ENCODE data around the gene XPNPEP1. TPM values are rescaled to one million over a fixed set of nuclear protein-coding genes. Genes with fewer than 3 reads are reported as not detected.

Gene XPNPEP1
- total RNA-seq, 4 donors from 2014 or later = 41.0 to 188 (median 92.0) TPM

DNA sequence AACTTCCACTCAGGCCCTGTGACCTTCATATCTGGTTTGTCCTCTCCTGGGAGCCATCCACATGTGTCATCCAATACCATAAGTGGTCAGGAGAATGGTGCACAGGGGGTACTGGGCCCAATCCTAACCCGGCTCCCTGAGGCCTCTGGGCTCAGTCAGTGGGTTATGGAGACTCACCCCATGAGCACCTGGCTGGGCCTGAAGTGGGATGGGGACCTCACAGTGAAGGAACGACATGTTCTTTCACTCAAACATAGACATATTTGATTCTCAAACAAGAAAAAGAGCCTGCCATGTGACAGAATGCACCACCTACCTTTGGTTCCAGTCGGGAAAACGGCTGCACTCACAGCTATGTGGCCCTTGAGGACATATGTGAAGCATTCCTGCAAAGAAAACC is 51.8 kb downstream of the XPNPEP1 start:
- no peaks in the 10 kb centered on the region for H3K36me3 ChIP-seq
- no peak for DNase-seq
- H3K9me3 ChIP-seq = no peaks in the 10 kb centered on the region
- no peak overlapping the region for H3K27ac ChIP-seq
- no peaks in the 10 kb centered on the region for H3K27me3 ChIP-seq
- no peak for TF ChIP-seq POLR2A (IDR thresholded peaks at IDR 0.05)
- TF ChIP-seq, protein P1, sequence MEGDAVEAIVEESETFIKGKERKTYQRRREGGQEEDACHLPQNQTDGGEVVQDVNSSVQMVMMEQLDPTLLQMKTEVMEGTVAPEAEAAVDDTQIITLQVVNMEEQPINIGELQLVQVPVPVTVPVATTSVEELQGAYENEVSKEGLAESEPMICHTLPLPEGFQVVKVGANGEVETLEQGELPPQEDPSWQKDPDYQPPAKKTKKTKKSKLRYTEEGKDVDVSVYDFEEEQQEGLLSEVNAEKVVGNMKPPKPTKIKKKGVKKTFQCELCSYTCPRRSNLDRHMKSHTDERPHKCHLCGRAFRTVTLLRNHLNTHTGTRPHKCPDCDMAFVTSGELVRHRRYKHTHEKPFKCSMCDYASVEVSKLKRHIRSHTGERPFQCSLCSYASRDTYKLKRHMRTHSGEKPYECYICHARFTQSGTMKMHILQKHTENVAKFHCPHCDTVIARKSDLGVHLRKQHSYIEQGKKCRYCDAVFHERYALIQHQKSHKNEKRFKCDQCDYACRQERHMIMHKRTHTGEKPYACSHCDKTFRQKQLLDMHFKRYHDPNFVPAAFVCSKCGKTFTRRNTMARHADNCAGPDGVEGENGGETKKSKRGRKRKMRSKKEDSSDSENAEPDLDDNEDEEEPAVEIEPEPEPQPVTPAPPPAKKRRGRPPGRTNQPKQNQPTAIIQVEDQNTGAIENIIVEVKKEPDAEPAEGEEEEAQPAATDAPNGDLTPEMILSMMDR (IDR thresholded peaks at IDR 0.05) = no peak
- H3K4me1 ChIP-seq = no peaks in the 10 kb centered on the region
- intact Hi-C loops (cut with DNase I; ENCODE audit: low total_unique reads) = no loop called here
- H3K4me3 ChIP-seq = no peak overlapping the region

DNA sequence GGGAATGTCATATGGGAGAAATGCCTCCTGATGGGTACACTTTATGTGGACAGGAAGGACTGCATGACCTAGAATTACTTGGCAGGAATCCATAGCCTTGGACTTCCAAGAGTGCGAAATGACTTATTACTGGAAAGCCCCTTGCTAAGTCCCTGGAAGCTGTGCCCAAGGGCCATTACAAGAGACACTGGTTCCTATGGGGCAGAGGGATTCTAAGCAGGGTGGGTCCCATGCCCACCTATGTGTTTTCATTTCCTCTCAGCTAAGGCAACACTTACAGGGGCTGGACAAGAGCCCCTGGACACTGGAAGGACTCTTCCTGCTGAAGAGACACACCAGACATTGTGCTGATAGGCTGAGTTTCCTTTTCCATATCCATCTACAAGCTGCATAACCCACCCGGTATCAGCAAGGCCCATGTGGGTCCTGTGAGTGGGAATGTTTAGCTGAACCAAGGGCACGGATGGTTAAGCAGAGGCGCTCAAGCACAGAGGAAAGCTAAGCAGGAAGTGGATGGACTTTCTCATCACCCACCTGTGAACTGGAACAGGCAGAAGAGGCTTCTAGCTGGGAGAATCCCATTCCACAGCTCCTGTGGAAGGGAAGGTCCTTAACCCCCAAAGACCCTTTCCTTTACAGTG is 56.2 kb downstream of the XPNPEP1 start:
- H3K27me3 ChIP-seq = no peaks in the 10 kb centered on the region
- intact Hi-C loops (cut with DNase I; ENCODE audit: low total_unique reads) = no loop called here
- H3K4me3 ChIP-seq = no peak overlapping the region
- DNase-seq = no peak
- H3K27ac ChIP-seq = no peak overlapping the region
- no peaks in the 10 kb centered on the region for H3K36me3 ChIP-seq
- peaks cover 0 to 6% of the 10 kb centered on the region in 2 donors for H3K9me3 ChIP-seq
- TF ChIP-seq, protein P1 (IDR thresholded peaks at IDR 0.05) = no peak
- TF ChIP-seq POLR2A (IDR thresholded peaks at IDR 0.05) = no peak
- no peaks in the 10 kb centered on the region for H3K4me1 ChIP-seq

DNA sequence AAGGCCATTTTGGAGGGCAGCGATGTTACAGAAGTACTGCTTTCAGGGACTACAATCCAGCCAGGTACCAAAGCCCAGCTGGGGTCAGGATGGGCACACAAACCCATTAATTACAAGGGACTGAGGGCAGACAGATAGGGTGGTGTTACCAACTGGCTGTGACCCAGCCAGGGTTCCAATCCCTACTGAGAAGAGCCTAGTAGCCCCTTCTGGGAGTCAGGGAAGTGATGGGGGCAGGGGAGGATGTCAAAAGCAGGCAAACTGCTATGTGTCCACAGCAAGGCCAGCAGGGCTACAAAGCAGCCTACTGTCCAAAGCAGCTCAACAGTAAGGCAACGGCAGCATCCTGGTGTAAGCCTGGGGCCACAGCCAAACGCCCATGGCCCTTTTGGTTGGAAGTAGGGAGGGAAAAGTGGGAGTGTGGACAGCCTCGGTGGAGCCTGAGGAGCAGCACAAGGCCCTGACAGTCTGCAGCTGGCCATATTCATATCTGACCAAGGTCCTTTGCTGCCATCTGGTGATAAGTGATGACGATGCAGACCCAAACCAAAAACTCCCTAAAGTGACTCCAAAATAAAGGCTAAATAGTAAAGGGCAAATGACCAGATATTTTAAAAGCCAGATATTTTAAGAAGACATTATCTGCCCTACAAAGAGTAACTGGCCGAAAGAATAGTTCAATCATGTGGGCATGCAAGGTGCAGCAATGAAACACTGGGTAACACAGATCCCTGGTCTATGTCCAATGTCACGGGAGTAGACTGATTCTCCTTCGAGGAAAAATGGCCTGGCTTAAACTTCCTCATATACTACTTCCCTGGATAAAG is 56.9 kb downstream of the XPNPEP1 start:
- Histone ChIP-seq H3K36me3 (no peaks in the 10 kb centered on the region), H3K27me3 (no peaks in the 10 kb centered on the region), H3K9me3 (peaks cover 0 to 6% of the 10 kb centered on the region in 2 donors), H3K27ac (no peak overlapping the region), H3K4me1 (no peaks in the 10 kb centered on the region), H3K4me3 (no peak overlapping the region)
- no peak for DNase-seq
- intact Hi-C loops (cut with DNase I; ENCODE audit: low total_unique reads) = no loop called here
- TF ChIP-seq, protein P1 (IDR thresholded peaks at IDR 0.05) = peak in 2 of 4 experiments; percentile 11 to 32
- TF ChIP-seq POLR2A (IDR thresholded peaks at IDR 0.05) = no peak

DNA sequence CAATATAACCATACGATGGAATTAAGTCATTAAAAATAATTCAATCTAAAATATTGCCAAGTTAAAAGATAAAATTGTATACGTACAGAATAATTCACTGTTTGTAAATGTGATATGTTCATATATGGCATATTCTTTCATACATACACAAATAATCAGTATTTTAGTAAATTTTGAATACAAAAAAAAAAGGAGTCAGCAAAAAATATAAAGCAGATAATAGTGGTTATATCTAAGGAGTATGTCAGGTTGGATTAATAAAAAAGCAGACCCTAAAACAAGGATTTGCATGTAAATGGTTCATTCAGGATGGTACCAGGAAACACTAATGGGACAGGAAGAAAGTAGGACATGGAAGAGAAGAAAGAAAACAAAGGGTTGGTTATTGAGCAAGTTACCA is 59.5 kb downstream of the XPNPEP1 start:
- no peak for TF ChIP-seq POLR2A (IDR thresholded peaks at IDR 0.05)
- TF ChIP-seq, protein P1 (IDR thresholded peaks at IDR 0.05) = no peak
- intact Hi-C loops (cut with DNase I; ENCODE audit: low total_unique reads) = no loop called here
- H3K4me1 ChIP-seq = no peaks in the 10 kb centered on the region
- H3K27ac ChIP-seq = no peak overlapping the region
- H3K36me3 ChIP-seq = no peaks in the 10 kb centered on the region
- H3K9me3 ChIP-seq = peaks cover 0 to 6% of the 10 kb centered on the region in 2 donors
- no peak overlapping the region for H3K4me3 ChIP-seq
- DNase-seq = no peak
- H3K27me3 ChIP-seq = no peaks in the 10 kb centered on the region

DNA sequence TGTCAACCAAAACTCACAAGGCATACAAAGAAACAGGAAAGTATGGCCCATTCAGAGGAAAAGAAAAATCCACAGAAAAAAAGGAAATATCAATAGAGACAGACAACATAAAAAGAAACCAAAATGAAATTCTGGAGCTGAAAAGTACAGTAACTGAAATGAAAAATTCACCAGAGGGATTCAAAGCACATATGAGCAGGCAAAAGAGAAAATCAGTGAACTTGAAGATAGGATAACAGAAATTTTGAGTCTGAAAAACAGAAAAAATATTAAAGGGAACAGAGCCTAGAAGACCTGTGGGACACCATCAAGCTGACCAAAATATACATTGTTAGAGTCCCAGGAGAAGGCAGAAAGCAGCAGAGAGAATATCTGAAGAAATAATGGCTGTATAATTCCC is 60.6 kb downstream of the XPNPEP1 start:
- H3K36me3 ChIP-seq = no peaks in the 10 kb centered on the region
- peaks cover 0 to 6% of the 10 kb centered on the region in 2 donors for H3K9me3 ChIP-seq
- no peak overlapping the region for H3K4me3 ChIP-seq
- DNase-seq = no peak
- intact Hi-C loops (cut with DNase I; ENCODE audit: low total_unique reads) = no loop called here
- TF ChIP-seq, protein P1 (IDR thresholded peaks at IDR 0.05) = no peak
- TF ChIP-seq POLR2A (IDR thresholded peaks at IDR 0.05) = no peak
- no peaks in the 10 kb centered on the region for H3K27me3 ChIP-seq
- no peak overlapping the region for H3K27ac ChIP-seq
- H3K4me1 ChIP-seq = no peaks in the 10 kb centered on the region
